BLaER1 treated with 17β-estradiol and CSF1 and Interleukin-3, amounts not matched to agents 10 nM and 100 nM (cell line): ENCODE data around the gene FADS2.

Experiments
- H3K27ac ChIP-seq, 11 experiments: shearing (Covaris generic); formaldehyde crosslinking; 2 replicates each; pipeline ENCODE4 v1.8.1; 2022
- H3K27me3 ChIP-seq, 11 experiments: shearing (Covaris generic); formaldehyde crosslinking; 2 replicates each; pipeline ENCODE4 v1.8.1; 2022
- H3K36me3 ChIP-seq, 11 experiments: shearing (Covaris generic); formaldehyde crosslinking; 2 replicates each; pipeline ENCODE4 v1.8.1; 2022
- H3K4me1 ChIP-seq, 10 experiments: shearing (Covaris generic); formaldehyde crosslinking; 2 replicates each; pipeline ENCODE4 v1.8.1; 2022
- H3K4me2 ChIP-seq, 11 experiments: shearing (Covaris generic); formaldehyde crosslinking; 2 replicates each; pipeline ENCODE4 v1.8.1; 2022
- H3K4me3 ChIP-seq, 10 experiments: shearing (Covaris generic); formaldehyde crosslinking; 2 replicates each; pipeline ENCODE4 v1.8.1; 2022
- H3K9ac ChIP-seq, 11 experiments: shearing (Covaris generic); formaldehyde crosslinking; 2 replicates each; pipeline ENCODE4 v1.8.1; 2022
- H3K9me3 ChIP-seq, 11 experiments: shearing (Covaris generic); formaldehyde crosslinking; replicated peaks in 1 of 11; 2 replicates each; pipeline ENCODE4 v1.8.1; 2022
- H4K20me1 ChIP-seq, 11 experiments: shearing (Covaris generic); formaldehyde crosslinking; 2 replicates each; pipeline ENCODE4 v1.8.1; 2022
- Cebpa-rat ChIP-seq, 11 experiments: shearing (Covaris generic); IDR thresholded peaks; 2 replicates each; pipeline ENCODE4 v1.8.1; 2022

The FADS2 gene

DNA sequence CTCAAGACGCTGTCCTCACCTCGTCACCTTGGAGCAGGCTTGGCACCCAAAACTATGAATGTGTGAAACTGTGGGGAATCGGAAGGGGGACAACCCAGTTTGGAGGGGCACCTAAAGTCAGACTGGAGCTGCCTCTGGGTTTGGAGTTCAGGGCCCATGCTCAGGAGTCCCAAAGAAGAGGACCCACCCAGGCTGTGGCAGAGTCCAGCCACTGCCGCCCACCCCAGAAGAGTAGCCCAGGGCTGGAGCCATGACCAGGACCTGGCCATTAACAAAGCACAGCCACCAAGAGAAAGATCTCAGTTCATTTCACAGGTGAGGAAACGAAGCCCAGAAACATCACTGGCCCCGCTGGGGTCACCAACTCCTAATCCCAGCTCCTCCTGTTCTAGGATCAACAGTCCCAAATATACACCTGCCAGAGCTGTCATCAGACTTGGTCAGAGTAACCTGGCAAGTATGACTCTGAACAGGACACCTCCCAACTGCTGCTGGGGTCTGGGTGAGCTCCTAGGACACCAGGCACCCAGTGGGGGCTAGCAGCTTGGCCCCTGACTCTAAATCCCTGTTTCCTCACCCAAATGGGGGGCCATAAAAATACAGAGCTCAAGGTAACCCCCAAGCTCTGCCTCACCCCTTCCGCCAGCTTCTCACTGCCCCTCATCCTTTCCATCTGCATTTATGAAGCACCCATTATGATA, 86.5 kb downstream of the FADS2 start:
- peak overlapping the region in 1 of 11 experiments; percentile 28; a peak in 1 of 22 replicates for H3K27ac ChIP-seq
- peaks cover 32 to 98% (median 63%) of the 10 kb centered on the region in 10 experiments for H3K4me1 ChIP-seq
- H4K20me1 ChIP-seq, result no peaks in the 10 kb centered on the region; a peak in 1 of 22 replicates
- H3K36me3 ChIP-seq, result peaks cover 0 to 16% (median 0%) of the 10 kb centered on the region in 11 experiments; a peak in 3 of 22 replicates
- peak overlapping the region in 2 of 11 experiments; percentile 76 to 83; a peak in 4 of 22 replicates for H3K9ac ChIP-seq
- TF ChIP-seq Cebpa-rat (IDR thresholded peaks at IDR 0.05), result no peak
- peaks cover 16 to 64% (median 59%) of the 10 kb centered on the region in 11 experiments; a peak in 21 of 22 replicates for H3K27me3 ChIP-seq
- peak overlapping the region in 3 of 11 experiments; percentile 84 to 97 (median 89); a peak in 6 of 22 replicates for H3K4me2 ChIP-seq
- no peaks in the 10 kb centered on the region for H3K9me3 ChIP-seq
- H3K4me3 ChIP-seq, result peak overlapping the region in 3 of 10 experiments; percentile 71 to 78 (median 71); a peak in 5 of 20 replicates

DNA sequence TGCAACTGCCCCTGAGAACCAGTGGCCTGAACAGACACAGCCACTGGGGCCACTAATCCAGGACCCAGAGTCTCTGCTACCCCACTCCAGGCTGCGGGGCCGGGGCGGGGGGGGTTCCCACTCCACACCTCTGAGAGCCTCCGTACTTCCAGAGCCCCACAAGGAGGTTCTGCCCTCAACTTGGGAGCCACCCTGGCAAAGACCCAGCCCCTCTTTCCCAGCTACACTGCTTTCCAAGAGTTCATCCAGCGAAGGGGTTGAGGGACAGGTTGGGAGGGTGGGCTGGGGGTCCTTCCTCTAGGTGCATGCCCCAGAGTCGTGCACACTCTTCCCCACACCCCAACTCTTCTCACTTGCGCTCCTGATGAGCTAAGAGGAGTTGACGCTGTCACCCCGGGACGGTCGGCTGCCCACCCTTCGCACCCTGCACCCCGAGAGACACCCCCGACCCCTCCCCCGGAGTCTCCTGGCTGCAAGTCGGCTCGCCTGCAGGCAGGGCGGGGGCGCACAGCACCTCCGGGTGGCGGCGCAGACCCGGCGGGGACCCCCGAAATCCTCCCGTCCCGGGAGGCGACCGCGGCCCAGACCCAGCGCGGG, 88.7 kb downstream of the FADS2 start:
- peaks cover 0 to 16% (median 0%) of the 10 kb centered on the region in 11 experiments; a peak in 3 of 22 replicates for H3K36me3 ChIP-seq
- H3K27ac ChIP-seq, result peak overlapping the region in 5 of 11 experiments; percentile 35 to 64 (median 56); a peak in 8 of 22 replicates
- peaks cover 34 to 98% (median 59%) of the 10 kb centered on the region in 10 experiments for H3K4me1 ChIP-seq
- H3K27me3 ChIP-seq, result peaks cover 16 to 72% (median 67%) of the 10 kb centered on the region in 11 experiments; a peak in 21 of 22 replicates
- H4K20me1 ChIP-seq, result no peaks in the 10 kb centered on the region; a peak in 1 of 22 replicates
- TF ChIP-seq Cebpa-rat (IDR thresholded peaks at IDR 0.05), result no peak
- no peaks in the 10 kb centered on the region for H3K9me3 ChIP-seq
- H3K4me2 ChIP-seq, result peak overlapping the region; percentile 75 to 97 (median 84)
- peak overlapping the region in 10 of 11 experiments; percentile 37 to 83 (median 54); a peak in 18 of 22 replicates for H3K9ac ChIP-seq
- H3K4me3 ChIP-seq, result peak overlapping the region; percentile 44 to 78 (median 58)
